HEK293 (cell line): Measurements from ENCODE around the gene MITF.

Experiments used
- CTCF ChIA-PET: fragments of 350-600 bp; formaldehyde crosslinking; extraction: SDS; loops from one replicate; lab custom pipeline; 2021; ENCODE audit warnings: antibody characterized with exemption; lab: Yijun Ruan, JAX
- POLR2A ChIA-PET: fragments of 300-600 bp; formaldehyde crosslinking; extraction: SDS; loops from one replicate; lab custom pipeline; 2020; ENCODE audit warnings: antibody characterized with exemption, inconsistent platforms; lab: Yijun Ruan, JAX
- H3K27ac ChIP-seq: fragments of 200-500 bp; sonication (Bioruptor generic); 2 replicates; pipeline ENCODE4 v1.5.1; 2014; ENCODE audit warnings: low read depth, low read length, control low read depth, inconsistent platforms; ENCODE audit errors: extremely low read depth
- H3K36me3 ChIP-seq, 2 experiments: fragments of 200-500 bp in 1 of 2; sonication (Bioruptor generic) in 1 of 2; 1 replicate in 1 of 2; 2 replicates in 1 of 2; pipeline ENCODE4 v1.5.1; 2014 to 2017; ENCODE audit warnings: inconsistent platforms in 2 of 2, low read length in 2 of 2; ENCODE audit not compliant: control insufficient read depth in 2 of 2, insufficient read depth in 1 of 2
- H3K4me1 ChIP-seq: fragments of 200-500 bp; sonication (Bioruptor generic); 2 replicates; pipeline ENCODE4 v1.5.1; 2014; ENCODE audit warnings: mild to moderate bottlenecking, low read length, inconsistent platforms; ENCODE audit not compliant: control insufficient read depth, insufficient read depth
- H3K4me3 ChIP-seq: 2 replicates; pipeline ENCODE4 v1.5.1; 2011; ENCODE audit warnings: low read depth, mild to moderate bottlenecking, control low read depth, low read length, moderate library complexity
- H3K9me3 ChIP-seq: fragments of 200-500 bp; sonication (Bioruptor generic); 2 replicates; pipeline ENCODE4 v1.5.1; 2014; ENCODE audit warnings: low read depth, low read length, inconsistent platforms; ENCODE audit not compliant: control insufficient read depth, insufficient read depth
- HOXA7 ChIP-seq: sonication (generic); formaldehyde crosslinking; IDR thresholded peaks from 2 replicates; pipeline ENCODE4 v1.8.1; 2022; ENCODE audit warnings: missing genetic modification reagents, borderline replicate concordance
- PATZ1 ChIP-seq: fragments of 450-650 bp; formaldehyde crosslinking; IDR thresholded peaks from 2 replicates; pipeline ENCODE4 v1.5.1; 2016; ENCODE audit warnings: missing biosample characterization, missing genetic modification characterization
- SETDB1 ChIP-seq: IDR thresholded peaks from one replicate; pipeline ENCODE4 v1.6.1; 2017; ENCODE audit warnings: mild to moderate bottlenecking, low read length, moderate library complexity, mixed read lengths; ENCODE audit not compliant: insufficient read length
- SP2 ChIP-seq: fragments of 450-650 bp; formaldehyde crosslinking; IDR thresholded peaks from 2 replicates; pipeline ENCODE4 v1.5.1; 2016; ENCODE audit warnings: missing biosample characterization, missing genetic modification characterization
- TRIM28 ChIP-seq: IDR thresholded peaks from 2 replicates; pipeline ENCODE4 v1.6.1; 2011; ENCODE audit warnings: low read length, control low read depth, borderline replicate concordance
- ZBTB48 ChIP-seq: fragments of 450-650 bp; formaldehyde crosslinking; IDR thresholded peaks from 2 replicates; pipeline ENCODE4 v1.5.1; 2016; ENCODE audit warnings: missing biosample characterization, missing genetic modification characterization
- ZBTB49 ChIP-seq: fragments of 450-650 bp; formaldehyde crosslinking; IDR thresholded peaks from 2 replicates; pipeline ENCODE4 v1.5.1; 2016; ENCODE audit warnings: missing biosample characterization, missing genetic modification characterization, low read depth
- ZBTB7A ChIP-seq: fragments of 450-650 bp; formaldehyde crosslinking; IDR thresholded peaks from 2 replicates; pipeline ENCODE4 v1.5.1; 2016; ENCODE audit warnings: low read depth, missing biosample characterization, missing genetic modification characterization
- ZNF335 ChIP-seq: fragments of 450-650 bp; formaldehyde crosslinking; conservative IDR thresholded peaks from 2 replicates; pipeline ENCODE4 v1.5.1; 2016; ENCODE audit warnings: missing biosample characterization, missing genetic modification characterization
- ZNF513 ChIP-seq: fragments of 450-650 bp; IDR thresholded peaks from 2 replicates; pipeline ENCODE4 v1.5.1; 2018; ENCODE audit warnings: missing biosample characterization, missing genetic modification characterization
- ZNF530 ChIP-seq: fragments of 450-650 bp; formaldehyde crosslinking; IDR thresholded peaks from 2 replicates; pipeline ENCODE4 v1.5.1; 2016; ENCODE audit warnings: low read depth, missing biosample characterization, missing genetic modification characterization
- ZNF701 ChIP-seq: fragments of 450-650 bp; formaldehyde crosslinking; IDR thresholded peaks from 2 replicates; pipeline ENCODE4 v1.5.1; 2016; ENCODE audit warnings: missing biosample characterization, missing genetic modification characterization
- ZSCAN16 ChIP-seq: fragments of 450-650 bp; formaldehyde crosslinking; IDR thresholded peaks from 2 replicates; pipeline ENCODE4 v1.5.1; 2016; ENCODE audit warnings: missing biosample characterization, missing genetic modification characterization
- ZSCAN23 ChIP-seq: fragments of 450-650 bp; formaldehyde crosslinking; IDR thresholded peaks from 2 replicates; pipeline ENCODE4 v1.5.1; 2016; ENCODE audit warnings: missing biosample characterization, missing genetic modification characterization
- TF ChIP-seq, protein P1 (sequence below): fragments of 450-650 bp; formaldehyde crosslinking; IDR thresholded peaks from 2 replicates; pipeline ENCODE4 v1.5.1; 2016; ENCODE audit warnings: missing biosample characterization, missing genetic modification characterization
- TF ChIP-seq, protein P2 (sequence below): fragments of 450-650 bp; formaldehyde crosslinking; IDR thresholded peaks from 2 replicates; pipeline ENCODE4 v1.5.1; 2016; ENCODE audit warnings: missing biosample characterization, missing genetic modification characterization

The MITF gene

DNA sequence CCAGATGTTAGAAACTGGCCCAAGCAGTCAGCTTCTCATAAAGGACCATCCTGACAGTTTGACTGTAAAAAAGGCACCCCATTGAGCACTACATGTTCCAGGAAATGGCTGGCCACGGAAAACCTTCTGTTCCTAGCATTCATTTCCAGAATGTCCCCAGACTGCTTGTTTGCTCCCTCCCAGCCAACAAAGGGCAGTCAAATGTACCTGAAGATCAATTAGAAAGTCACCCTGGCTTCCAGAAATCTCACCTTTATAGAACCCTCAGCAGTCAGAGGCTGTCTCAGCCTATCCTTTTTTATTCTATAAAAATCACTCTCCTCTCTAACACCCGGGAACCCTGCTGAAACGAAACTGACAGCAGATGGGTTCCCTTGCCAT is 259.5 kb downstream of the MITF start:
- H3K4me1 ChIP-seq, result no peaks in the 10 kb centered on the region; the same call in 1 of the 2 replicates
- H3K9me3 ChIP-seq, result no peaks in the 10 kb centered on the region
- ChIA-PET POLR2A (no interaction called here), CTCF (no interaction called here)
- no peaks in the 10 kb centered on the region for H3K36me3 ChIP-seq
- TF ChIP-seq ZBTB7A (tag by site-specific recombination) (no peak), ZNF335 (tag by site-specific recombination) (0 out of 2 replicates have a peak, but pooled peaks have one; percentile 15)
- no peak overlapping the region for H3K4me3 ChIP-seq
- H3K27ac ChIP-seq, result no peak overlapping the region

DNA sequence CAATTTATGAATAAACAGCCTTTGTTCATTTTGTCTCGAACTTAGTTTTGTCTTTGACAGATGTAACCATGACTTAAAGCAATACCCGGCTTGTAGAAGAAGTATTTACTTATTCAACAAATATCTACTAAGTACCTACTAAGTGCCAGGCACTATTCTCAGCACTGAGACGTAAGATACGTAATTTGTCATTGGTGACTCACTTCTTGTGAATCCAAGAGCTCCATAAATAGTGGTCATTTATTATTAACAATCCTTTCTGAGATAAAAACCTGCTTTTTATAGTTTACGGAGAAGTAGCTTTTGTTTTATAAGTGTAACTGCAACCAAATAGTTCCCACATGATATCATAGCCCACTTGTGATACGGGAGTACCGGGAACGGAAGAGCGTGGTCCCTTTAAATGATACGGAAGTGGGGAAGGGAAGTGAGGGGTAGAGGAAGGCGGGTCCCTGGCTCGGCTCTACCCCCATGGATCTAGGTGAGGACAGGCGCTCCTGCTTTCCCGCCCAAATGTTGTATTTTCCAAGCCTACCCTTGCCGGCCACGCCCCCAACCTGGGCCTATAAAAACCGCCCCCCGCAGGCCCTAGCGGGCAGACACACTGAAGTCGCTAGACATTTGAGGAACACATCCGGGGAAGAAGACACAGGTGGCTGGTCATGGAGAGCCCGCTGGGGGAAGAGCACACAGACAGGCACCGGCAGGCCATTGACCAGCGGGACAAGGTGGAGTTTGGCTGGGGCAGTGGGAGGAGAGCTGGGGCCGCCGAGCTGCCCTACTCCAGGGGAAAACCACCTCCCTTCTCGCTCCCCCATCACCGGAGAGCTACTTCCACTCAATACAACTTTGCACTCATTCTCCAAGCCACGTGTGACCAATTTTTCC is 260.1 kb downstream of the MITF start, which contains the start of gene SAMMSON:
Gene SAMMSON (plus strand): TSS at position 594 of the 888 bp plus-strand sequence.
- ChIA-PET POLR2A (no interaction called here), CTCF (no interaction called here)
- Histone ChIP-seq H3K4me1 (no peaks in the 10 kb centered on the region; the same call in 1 of the 2 replicates), H3K9me3 (no peaks in the 10 kb centered on the region), H3K4me3 (no peak within 1 kb of the TSS), H3K36me3 (no peaks in the 10 kb centered on the region), H3K27ac (no peak within 1 kb of the TSS)
- TF ChIP-seq ZNF335 (tag by site-specific recombination), result peak; percentile 22; the same call in 1 of the 2 replicates
- no peak for TF ChIP-seq HOXA7 (CRISPR knock-in tag)
- TF ChIP-seq ZNF701, result no peak
- TF ChIP-seq, protein P1, sequence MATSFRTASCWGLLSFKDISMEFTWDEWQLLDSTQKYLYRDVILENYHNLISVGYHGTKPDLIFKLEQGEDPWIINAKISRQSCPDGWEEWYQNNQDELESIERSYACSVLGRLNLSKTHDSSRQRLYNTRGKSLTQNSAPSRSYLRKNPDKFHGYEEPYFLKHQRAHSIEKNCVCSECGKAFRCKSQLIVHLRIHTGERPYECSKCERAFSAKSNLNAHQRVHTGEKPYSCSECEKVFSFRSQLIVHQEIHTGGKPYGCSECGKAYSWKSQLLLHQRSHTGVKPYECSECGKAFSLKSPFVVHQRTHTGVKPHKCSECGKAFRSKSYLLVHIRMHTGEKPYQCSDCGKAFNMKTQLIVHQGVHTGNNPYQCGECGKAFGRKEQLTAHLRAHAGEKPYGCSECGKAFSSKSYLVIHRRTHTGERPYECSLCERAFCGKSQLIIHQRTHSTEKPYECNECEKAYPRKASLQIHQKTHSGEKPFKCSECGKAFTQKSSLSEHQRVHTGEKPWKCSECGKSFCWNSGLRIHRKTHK (tag by site-specific recombination), result no peak
- TF ChIP-seq ZSCAN23 (tag by site-specific recombination), result no peak
- TF ChIP-seq, protein P2, sequence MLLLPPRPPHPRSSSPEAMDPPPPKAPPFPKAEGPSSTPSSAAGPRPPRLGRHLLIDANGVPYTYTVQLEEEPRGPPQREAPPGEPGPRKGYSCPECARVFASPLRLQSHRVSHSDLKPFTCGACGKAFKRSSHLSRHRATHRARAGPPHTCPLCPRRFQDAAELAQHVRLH (tag by site-specific recombination), result peak; percentile 67
- no peak for TF ChIP-seq ZNF530 (tag by site-specific recombination)
- TF ChIP-seq SP2 (tag by site-specific recombination), result no peak
- TF ChIP-seq TRIM28, result no peak
- TF ChIP-seq ZBTB48 (tag by site-specific recombination), result peak; percentile 64
- TF ChIP-seq PATZ1 (tag by site-specific recombination), result no peak
- TF ChIP-seq SETDB1, result peak; percentile 13

DNA sequence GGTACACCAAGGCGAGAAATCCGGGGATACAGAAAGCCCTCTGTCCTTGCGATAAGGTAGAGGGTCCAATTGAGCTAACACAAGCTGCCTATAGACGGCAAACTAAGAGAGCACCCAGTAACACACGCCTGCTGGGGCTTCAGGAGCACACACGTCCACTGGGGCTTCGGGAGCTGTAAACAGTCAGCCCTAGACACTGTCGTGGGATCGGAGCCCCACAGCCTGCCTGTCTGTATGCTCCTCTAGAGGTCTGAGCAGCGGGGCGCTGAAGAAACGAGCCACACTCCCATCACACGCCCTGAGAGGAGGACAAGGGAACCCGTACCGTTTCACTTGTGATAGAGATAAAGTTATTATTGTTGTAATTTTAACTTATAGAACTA is 260.8 kb downstream of the MITF start:
- Histone ChIP-seq H3K9me3 (no peaks in the 10 kb centered on the region), H3K27ac (no peak overlapping the region), H3K4me1 (no peaks in the 10 kb centered on the region; the same call in 1 of the 2 replicates), H3K36me3 (no peaks in the 10 kb centered on the region), H3K4me3 (no peak overlapping the region)
- ChIA-PET POLR2A (no interaction called here), CTCF (no interaction called here)
- TF ChIP-seq ZBTB49 (tag by site-specific recombination) (no peak), ZSCAN16 (tag by site-specific recombination) (no peak), ZNF513 (tag by site-specific recombination) (no peak)
